ENCODE results near the gene CXCL1.

The CXCL1 gene

GRCh38 chr4:73918058-73918457 is 48.9 kb downstream of the CXCL1 start:
- H3K79me2 ChIP-seq (ENCODE audit: insufficient read depth, low read length) = no peaks in the 10 kb centered on the region
- H3K4me2 ChIP-seq (ENCODE audit: low read depth, low read length, poor library complexity, severe bottlenecking) = no peak overlapping the region
- H2AFZ ChIP-seq (ENCODE audit: low read depth, low read length, severe bottlenecking) = no peak overlapping the region
- no peaks in the 10 kb centered on the region for H3K9me3 ChIP-seq (ENCODE audit: insufficient read depth, low read length)
- no peaks in the 10 kb centered on the region for H3K9me2 ChIP-seq (replicated peaks; ENCODE audit: insufficient read depth, low read length)
- no peaks in the 10 kb centered on the region for H3K36me3 ChIP-seq (ENCODE audit: low read length)
- TF ChIP-seq EZH2phosphoT487 (conservative IDR thresholded peaks at IDR 0.05; ENCODE audit: low read length) (no peak), CTCF (IDR thresholded peaks at IDR 0.05; ENCODE audit: insufficient read depth, low read length, poor library complexity, severe bottlenecking) (no peak)
- H4K20me1 ChIP-seq (ENCODE audit: low read depth, low read length) = no peaks in the 10 kb centered on the region
- no peak overlapping the region for H3K9ac ChIP-seq (ENCODE audit: low read length)
- H3F3A ChIP-seq (ENCODE audit: insufficient read depth) = no peaks in the 10 kb centered on the region
- H3K27me3 ChIP-seq (ENCODE audit: low read length) = no peaks in the 10 kb centered on the region
- H3K4me3 ChIP-seq (ENCODE audit: insufficient read depth, low read length, poor library complexity, severe bottlenecking) = no peak overlapping the region
- no peak overlapping the region for H3K27ac ChIP-seq (ENCODE audit: low read depth, low read length)

- H3K9me3 ChIP-seq (ENCODE audit: insufficient read depth, low read length) = no peaks in the 10 kb centered on the region
- H2AFZ ChIP-seq (ENCODE audit: low read depth, low read length, severe bottlenecking) = no peak overlapping the region
- no peaks in the 10 kb centered on the region for H3K36me3 ChIP-seq (ENCODE audit: low read length)
- no peak overlapping the region for H3K27ac ChIP-seq (ENCODE audit: low read depth, low read length)
- no peaks in the 10 kb centered on the region for H4K20me1 ChIP-seq (ENCODE audit: low read depth, low read length)
- H3K9ac ChIP-seq (ENCODE audit: low read length) = no peak overlapping the region
- H3K79me2 ChIP-seq (ENCODE audit: insufficient read depth, low read length) = no peaks in the 10 kb centered on the region
- no peaks in the 10 kb centered on the region for H3K27me3 ChIP-seq (ENCODE audit: low read length)
- TF ChIP-seq CTCF (IDR thresholded peaks at IDR 0.05; ENCODE audit: insufficient read depth, low read length, poor library complexity, severe bottlenecking) = no peak
- no peak for TF ChIP-seq EZH2phosphoT487 (conservative IDR thresholded peaks at IDR 0.05; ENCODE audit: low read length)
- no peak overlapping the region for H3K4me2 ChIP-seq (ENCODE audit: low read depth, low read length, poor library complexity, severe bottlenecking)
- H3K4me3 ChIP-seq (ENCODE audit: insufficient read depth, low read length, poor library complexity, severe bottlenecking) = no peak overlapping the region
- H3F3A ChIP-seq (ENCODE audit: insufficient read depth) = no peaks in the 10 kb centered on the region
- H3K9me2 ChIP-seq (replicated peaks; ENCODE audit: insufficient read depth, low read length) = no peaks in the 10 kb centered on the region
Measured at GRCh38 chr4:73919691-73920090, 50.5 kb downstream of the CXCL1 start.
